ENCODE data around the gene FOSL2. TPM values are rescaled to one million over a fixed set of nuclear protein-coding genes. Genes with fewer than 3 reads are reported as not detected.

The FOSL2 gene
- total RNA-seq, 2 experiments from 2014 or later, result 76.9 to 78.7 TPM

GRCh38 chr2:28434600-28434989 lies 41.9 kb downstream of the FOSL2 start:
- ChIA-PET CTCF (interaction anchor here (0.8 to 1.7 kb wide), 2 partner anchors 9 to 15 kb away, joined by 3 to 4 read pairs; no protein-coding TSS in a partner anchor), POLR2A (no interaction called here)

DNA sequence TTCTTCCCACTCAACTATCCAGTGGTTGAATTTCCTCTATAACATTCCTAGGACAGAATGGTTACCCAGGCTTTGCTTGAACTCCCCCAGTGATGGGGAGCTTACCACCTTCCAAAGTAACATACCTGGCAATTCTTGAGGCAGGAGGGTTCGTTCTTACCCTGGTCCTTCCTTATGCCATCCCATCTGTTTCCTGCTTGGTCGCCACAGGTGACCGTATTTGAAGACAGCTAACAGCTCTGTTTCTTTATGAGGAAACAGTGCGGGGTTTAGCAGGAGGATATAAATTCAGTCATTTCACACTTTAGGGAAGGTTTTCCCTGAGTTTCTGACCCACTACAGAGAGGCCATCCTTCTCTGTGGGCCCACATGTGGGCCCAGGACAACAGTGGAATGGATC lies 42.6 kb downstream of the FOSL2 start:
- ChIA-PET POLR2A (no interaction called here), CTCF (interaction anchor here (1.0 to 1.7 kb wide), 2 partner anchors 9 to 15 kb away, joined by 4 read pairs; no protein-coding TSS in a partner anchor)

DNA sequence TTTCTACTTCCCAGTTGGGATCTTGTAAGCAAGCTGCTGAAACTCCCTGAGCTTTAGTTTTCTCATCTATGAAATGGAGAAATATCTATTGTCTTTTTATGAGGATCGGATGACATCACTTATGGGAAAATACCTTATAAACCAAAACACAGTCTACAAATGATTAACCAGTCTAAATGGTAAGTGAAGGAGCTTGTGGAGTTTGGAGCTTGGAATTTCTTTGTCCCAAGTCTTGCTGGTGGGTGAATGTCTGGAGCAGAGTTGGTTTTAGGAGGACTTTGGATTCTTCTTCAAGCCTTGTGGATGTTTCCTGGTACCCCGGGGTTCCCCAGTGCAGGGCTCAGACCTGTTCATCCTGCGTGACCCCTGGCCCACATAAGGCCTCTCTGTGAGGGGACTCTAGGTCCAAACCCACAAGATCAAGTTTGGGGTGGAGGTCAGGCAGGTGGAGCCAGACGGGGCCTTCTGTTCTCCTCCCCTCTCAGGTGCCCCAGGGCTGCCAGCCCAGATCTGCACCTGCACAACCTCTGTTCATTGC lies 43.2 kb downstream of the FOSL2 start:
- ChIA-PET POLR2A (no interaction called here), CTCF (interaction anchor here (1.0 to 1.7 kb wide), 2 partner anchors 10 to 15 kb away, joined by 4 read pairs; no protein-coding TSS in a partner anchor)

DNA sequence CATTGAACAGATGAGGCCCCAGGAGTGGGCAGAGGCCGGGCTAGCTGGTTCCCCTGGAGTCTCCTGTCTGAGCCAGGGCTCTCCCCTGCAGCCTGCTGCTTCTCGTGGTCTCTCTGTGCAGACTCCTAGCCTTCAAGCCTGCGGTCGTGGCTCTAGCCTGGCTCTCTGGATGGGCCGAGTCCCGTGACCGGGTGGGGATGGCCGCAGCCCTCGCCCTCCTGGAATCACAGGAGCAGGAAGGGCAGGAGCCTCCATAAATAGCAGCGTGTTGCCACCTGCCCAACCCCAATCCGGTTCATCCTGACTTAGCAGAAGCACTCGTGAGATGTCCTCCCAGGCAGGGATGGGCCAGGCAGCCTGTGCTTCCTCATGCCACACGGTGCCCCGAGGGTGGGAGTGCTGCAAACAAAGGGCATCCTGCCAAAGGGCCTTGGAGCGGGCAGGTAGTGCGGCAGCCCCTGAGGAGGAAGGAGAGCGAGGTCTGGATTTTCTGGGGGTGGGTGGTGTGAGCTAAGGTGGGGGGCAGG lies 43.9 kb downstream of the FOSL2 start:
- ChIA-PET POLR2A (no interaction called here), CTCF (interaction anchor here (1.1 kb wide), 1 partner anchor 9 kb away, joined by 3 read pairs; no protein-coding TSS in a partner anchor)

GRCh38 chr2:28437149-28437835 lies 44.6 kb downstream of the FOSL2 start:
- CTCF ChIA-PET, result interaction anchor here (1.1 kb wide), 1 partner anchor 9 kb away, joined by 3 read pairs; no protein-coding TSS in a partner anchor
- POLR2A ChIA-PET, result no interaction called here

DNA sequence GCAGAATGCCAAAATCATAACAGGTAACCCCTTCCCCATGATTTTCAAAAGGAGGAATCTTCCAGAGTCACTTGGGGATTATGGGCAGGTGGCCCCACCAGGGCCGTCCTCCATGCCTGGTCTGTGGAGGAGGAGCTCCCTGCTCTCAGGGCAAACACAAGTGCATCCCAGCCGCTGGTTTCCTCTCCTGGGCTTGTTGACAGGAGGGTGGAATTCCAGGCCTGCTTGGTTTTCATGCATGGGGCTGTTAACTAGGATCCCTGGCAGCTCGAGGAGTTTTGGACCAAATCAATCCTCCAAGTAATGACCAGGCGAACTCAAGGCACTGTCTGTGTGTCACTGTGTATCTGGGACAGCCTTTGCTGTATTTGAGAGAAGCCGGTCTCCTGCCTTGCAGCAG lies 45.3 kb downstream of the FOSL2 start:
- POLR2A ChIA-PET, result no interaction called here
- CTCF ChIA-PET, result no interaction called here

- ChIA-PET CTCF (no interaction called here), POLR2A (no interaction called here)
Observed at GRCh38 chr2:28438532-28439063, 45.9 kb downstream of the FOSL2 start.

DNA sequence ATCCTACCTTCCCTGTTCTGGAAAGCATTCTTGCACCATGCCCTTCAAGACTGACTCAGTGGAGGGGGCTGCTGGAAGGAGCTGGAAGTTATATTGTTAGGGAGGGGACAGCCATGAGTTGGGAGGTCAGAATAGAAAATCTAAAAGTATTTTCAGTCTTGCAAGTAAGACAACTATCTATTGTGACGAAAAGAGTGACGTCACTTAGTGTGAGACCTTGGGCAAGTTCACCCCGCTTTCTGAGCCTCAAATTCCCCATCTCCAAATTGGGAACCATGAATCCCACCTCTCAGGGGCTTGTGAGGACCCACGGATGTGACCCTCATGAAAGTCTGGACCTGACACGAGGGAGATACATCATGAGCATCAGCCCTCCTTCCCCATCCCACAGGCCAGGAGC lies 46.5 kb downstream of the FOSL2 start:
- POLR2A ChIA-PET, result no interaction called here

DNA sequence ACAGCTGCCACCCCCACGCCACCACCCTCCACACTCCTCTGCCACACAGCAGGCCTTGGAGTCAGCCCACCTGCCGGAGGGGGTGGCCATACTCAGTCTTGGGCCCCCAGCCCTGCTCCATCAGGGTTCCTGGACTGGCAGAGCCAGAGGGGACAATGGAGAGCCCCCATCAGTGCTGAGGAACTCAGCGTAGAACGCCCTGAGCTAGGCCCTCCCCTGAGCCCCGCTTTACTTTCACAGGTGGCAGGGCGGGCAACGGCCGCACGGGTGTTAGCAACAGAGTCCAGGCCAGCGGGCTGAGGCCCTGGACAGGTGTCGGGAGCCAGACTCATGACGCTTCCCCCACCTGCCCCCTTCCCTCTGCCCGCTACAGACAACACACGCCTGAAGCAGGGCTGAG lies 47.1 kb downstream of the FOSL2 start:
- ChIA-PET POLR2A (no interaction called here), CTCF (no interaction called here)

More for the DNA sequence above, 46.5 kb downstream of the FOSL2 start:
- CTCF ChIA-PET, result no interaction called here

DNA sequence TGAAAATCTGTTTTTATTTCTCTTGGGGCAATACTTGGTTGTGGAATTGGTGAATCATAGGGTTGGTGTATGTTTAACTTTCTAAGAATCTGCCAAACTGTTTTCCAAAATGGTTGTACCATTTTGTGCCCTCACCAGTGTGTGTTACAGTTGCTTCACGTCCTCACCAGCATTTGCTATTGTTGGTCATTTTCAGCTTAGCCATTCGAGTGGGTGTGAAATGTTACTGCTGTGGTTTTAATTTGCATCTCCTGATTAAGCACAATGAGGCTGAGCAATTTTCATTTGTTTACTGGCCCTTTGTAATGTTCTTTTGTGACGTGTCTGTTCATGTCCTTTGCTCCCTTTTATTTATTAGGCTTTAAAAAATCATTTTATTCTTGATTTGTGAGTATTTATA lies 49.7 kb downstream of the FOSL2 start:
- ChIA-PET CTCF (interaction anchor here (0.6 kb wide), 1 partner anchor 615 kb away, joined by 3 read pairs; no protein-coding TSS in a partner anchor), POLR2A (no interaction called here)

DNA sequence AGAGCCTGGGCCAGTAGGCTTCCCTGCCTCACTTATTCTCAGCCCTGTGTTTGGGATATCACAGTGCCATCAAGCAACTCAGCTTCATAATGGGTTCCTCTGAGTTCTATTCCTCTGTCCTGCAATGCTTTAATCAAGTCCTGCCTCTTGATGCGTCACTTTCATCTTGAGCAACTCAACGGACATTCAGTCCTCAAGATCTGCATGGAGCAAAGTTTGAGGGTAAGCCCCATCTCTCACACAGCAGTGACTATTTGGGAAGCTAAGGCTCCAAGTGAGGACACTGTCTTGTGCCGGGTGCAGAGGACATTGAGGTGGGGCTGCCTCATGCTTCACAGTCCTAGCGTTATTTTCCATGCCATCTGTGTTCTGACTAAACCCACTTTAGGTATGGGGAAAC lies 52.3 kb downstream of the FOSL2 start:
- POLR2A ChIA-PET, result interaction anchor here (1.4 kb wide), 1 partner anchor 26 kb away, joined by 4 read pairs; no protein-coding TSS in a partner anchor
- CTCF ChIA-PET, result interaction anchor here (0.7 kb wide), 1 partner anchor 17 kb away, joined by 3 read pairs; no protein-coding TSS in a partner anchor

DNA sequence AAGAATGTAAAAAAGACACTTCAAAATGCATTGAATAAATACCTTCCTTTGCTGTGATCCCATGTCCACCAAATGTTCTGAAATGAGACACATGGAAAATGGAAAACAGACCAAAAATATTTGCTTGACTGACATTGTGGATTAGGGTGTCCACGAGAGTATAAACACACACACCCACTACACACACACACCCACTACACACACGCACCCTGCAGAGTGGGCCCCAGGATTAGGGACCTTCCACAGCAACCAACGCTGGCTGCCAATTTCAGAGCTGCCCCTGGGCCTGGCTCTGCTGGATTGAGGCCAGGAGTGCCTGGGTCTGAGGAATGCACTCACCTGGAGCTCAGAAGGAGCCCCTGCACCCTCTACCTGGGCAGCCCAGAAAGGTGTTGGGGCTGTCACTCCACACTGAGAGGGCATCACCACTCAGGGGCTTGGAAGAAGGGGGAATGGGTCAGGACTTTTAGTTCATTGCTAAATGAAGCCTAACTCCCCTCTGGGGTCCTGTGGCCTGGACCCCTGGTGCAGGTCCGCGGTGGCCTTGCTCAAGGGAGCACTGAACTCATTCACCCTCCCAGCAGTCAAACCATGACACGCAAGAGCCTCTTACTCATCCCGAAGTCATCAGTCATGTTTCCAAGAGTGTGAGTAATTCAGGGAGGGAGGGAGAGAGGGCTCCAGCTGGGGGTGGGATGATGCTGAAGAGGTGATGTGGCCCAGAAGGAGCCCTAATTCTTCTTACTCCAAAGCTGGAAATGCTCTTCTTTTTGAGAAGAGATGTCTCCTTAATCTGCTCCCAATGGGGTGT lies 53.0 kb downstream of the FOSL2 start:
- CTCF ChIA-PET, result interaction anchor here (1.1 to 1.6 kb wide), 2 partner anchors 9 to 54 kb away, joined by 3 to 4 read pairs; no protein-coding TSS in a partner anchor

GRCh38 chr2:28446531-28446930 lies 53.9 kb downstream of the FOSL2 start:
- ChIA-PET POLR2A (interaction anchor here (0.5 to 2.2 kb wide), 3 partner anchors 28 to 249 kb away, joined by 3 to 6 read pairs (median 3); no protein-coding TSS in a partner anchor), CTCF (interaction anchor here (1.1 to 1.6 kb wide), 3 partner anchors 9 to 55 kb away, joined by 3 to 4 read pairs (median 3); no protein-coding TSS in a partner anchor)

More for the DNA sequence above, 53.0 kb downstream of the FOSL2 start:
- POLR2A ChIA-PET, result interaction anchor here (0.5 to 2.2 kb wide), 3 partner anchors 26 to 248 kb away, joined by 3 to 6 read pairs (median 4); no protein-coding TSS in a partner anchor

- POLR2A ChIA-PET, result interaction anchor here (2.2 kb wide), 1 partner anchor 38 kb away, joined by 6 read pairs; no protein-coding TSS in a partner anchor
- CTCF ChIA-PET, result interaction anchor here (1.2 to 1.6 kb wide), 2 partner anchors 28 to 56 kb away, joined by 3 to 4 read pairs; no protein-coding TSS in a partner anchor
Observed at GRCh38 chr2:28447086-28447485, 54.4 kb downstream of the FOSL2 start.

DNA sequence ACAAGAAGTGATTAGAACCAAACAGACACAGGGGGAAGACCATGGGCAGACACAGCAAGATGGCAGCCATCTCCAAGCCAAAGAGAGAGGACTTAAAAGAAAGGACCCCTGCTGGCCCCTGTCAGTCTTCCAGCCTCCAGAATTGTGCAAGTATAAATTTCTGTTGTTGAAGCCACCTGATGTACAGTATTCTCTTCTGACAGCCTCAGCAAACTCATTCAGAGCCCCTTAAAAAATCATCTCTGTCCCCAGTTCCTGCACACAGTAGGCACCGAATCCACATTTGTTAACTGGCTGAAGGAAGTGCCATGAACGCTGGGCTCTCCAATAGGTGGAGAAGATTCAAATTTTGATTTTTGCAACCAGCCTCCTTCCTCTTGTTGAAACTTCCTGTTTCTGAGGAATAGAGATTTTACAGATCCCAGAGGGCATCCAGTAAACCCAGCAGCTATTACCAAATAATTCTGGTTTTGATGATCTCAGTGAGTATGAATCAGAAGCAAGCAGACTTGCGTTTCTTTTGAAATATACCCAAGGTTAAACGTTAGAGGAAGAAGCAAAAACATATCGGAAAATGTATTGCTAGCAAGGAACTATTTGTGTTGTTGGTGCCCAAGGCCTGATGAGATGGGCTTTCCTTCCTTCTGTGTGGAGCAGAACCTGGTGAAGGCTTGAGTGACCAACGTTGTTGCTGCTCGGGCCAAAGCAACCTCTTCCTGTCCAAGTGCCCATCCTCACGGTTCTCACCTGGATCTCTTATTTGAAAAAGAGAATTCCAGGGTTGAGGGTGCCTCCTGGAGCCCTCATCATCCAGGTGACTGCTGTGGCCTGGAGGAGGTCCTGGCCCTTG lies 55.5 kb downstream of the FOSL2 start:
- ChIA-PET POLR2A (no interaction called here), CTCF (no interaction called here)

DNA sequence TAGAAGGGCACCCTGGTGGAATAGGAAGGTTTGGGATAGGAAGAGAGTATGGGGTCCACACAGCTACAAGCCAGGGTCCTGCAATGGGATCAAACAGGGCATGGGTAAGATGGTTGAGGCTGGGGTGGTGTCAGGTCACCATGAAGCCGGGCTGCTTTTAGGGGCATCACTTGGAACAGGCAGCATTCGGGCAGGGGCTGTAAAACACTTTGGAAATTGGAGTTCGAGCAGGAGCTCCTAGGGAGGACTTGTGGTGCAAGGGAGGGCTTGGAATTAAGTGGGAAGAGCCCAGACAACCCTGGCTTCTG lies 56.1 kb downstream of the FOSL2 start:
- POLR2A ChIA-PET, result interaction anchor here (0.9 to 1.1 kb wide), 2 partner anchors 28 to 36 kb away, joined by 3 to 4 read pairs; no protein-coding TSS in a partner anchor
- CTCF ChIA-PET, result no interaction called here

DNA sequence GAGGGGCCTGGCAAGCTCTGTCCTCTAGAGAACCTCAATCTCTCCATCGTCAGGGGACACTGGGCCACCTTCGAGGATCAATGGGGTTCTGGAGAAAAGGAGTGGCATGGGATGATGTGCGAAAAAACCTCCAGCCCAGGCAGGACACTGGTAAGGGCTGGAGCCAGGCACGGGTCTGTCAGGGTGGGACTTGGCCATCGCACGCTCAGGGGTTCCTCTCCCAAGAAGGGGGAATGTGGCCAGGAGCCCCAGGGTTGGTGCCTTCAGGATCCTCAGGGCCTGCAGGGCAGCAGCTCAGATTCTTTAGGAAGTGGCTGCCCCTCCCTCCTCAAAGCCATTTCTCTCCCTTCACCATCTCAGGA lies 56.4 kb downstream of the FOSL2 start:
- POLR2A ChIA-PET, result interaction anchor here (0.6 to 1.5 kb wide), 7 partner anchors 29 to 558 kb away, joined by 3 to 5 read pairs (median 3); partner anchors contain the start of genes BABAM2, FOSL2 and RBKS

More for the DNA sequence above, 56.4 kb downstream of the FOSL2 start:
- CTCF ChIA-PET, result interaction anchor here (0.6 to 1.4 kb wide), 3 partner anchors 15 to 237 kb away, joined by 3 to 4 read pairs (median 3); no protein-coding TSS in a partner anchor

All from activated CD8-positive, alpha-beta memory T cell treated with anti-CD3 and anti-CD28 coated beads for 36 hours (primary cell).